ENCODE data around the gene ALG14. TPM values are rescaled to one million over a fixed set of nuclear protein-coding genes. Genes with fewer than 3 reads are reported as not detected.

The ALG14 gene
- total RNA-seq, 2 experiments from 2014 or later: 0.08 to 0.52 TPM

DNA sequence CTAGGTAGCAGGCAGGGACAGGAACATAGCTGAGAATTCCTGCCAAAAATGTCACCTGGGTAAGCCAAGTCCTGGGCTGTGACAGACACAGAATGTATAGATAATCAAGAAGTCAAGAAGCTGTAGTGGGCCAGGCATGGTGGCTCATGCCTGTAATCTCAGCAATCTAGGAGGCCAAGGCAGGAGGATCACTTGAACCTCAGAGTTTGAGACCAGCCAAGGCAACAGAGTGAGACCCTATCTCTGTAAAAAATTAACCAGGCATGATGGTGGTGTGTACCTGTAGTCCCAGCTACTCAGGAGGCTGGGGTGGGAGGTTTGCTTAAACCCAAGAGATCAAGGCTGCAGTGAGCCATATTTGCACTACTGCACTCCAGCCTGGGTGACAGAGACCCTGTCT is 3.3 kb upstream of the ALG14 start:
- peaks cover 0 to 17% of the 10 kb centered on the region in 2 experiments for H3K27me3 ChIP-seq (ENCODE audit: control insufficient read depth in 1 of 2, insufficient read depth in 2 of 2, low read length in 2 of 2)
- no peaks in the 10 kb centered on the region for H3K9me3 ChIP-seq (ENCODE audit: control insufficient read depth in 1 of 2, insufficient read depth in 1 of 2, low read length in 2 of 2)
- ChIA-PET POLR2A (interaction anchor here (0.7 to 1.1 kb wide), 2 partner anchors 41 to 158 kb away, joined by 3 to 4 read pairs; partner anchors contain the start of genes RWDD3 and TLCD4), CTCF (interaction anchor here (1.7 kb wide), 1 partner anchor 9 kb away, joined by 5 read pairs; no protein-coding TSS in a partner anchor)
- Mint-ChIP-seq H3K36me3 (ENCODE audit: low read depth) (peaks cover 15% of the 10 kb centered on the region), H3K4me3 (no peak overlapping the region), H3K27ac (no peak overlapping the region), H3K27me3 (peaks cover 4% of the 10 kb centered on the region), H3K4me1 (ENCODE audit: low read depth) (peaks cover 20% of the 10 kb centered on the region), H3K9me3 (no peaks in the 10 kb centered on the region)
- no peak for ATAC-seq (ENCODE audit: poor library complexity)
- TF ChIP-seq, protein P1, sequence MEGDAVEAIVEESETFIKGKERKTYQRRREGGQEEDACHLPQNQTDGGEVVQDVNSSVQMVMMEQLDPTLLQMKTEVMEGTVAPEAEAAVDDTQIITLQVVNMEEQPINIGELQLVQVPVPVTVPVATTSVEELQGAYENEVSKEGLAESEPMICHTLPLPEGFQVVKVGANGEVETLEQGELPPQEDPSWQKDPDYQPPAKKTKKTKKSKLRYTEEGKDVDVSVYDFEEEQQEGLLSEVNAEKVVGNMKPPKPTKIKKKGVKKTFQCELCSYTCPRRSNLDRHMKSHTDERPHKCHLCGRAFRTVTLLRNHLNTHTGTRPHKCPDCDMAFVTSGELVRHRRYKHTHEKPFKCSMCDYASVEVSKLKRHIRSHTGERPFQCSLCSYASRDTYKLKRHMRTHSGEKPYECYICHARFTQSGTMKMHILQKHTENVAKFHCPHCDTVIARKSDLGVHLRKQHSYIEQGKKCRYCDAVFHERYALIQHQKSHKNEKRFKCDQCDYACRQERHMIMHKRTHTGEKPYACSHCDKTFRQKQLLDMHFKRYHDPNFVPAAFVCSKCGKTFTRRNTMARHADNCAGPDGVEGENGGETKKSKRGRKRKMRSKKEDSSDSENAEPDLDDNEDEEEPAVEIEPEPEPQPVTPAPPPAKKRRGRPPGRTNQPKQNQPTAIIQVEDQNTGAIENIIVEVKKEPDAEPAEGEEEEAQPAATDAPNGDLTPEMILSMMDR (IDR thresholded peaks at IDR 0.05): no peak
- intact Hi-C loops (cut with DNase I, micrococcal nuclease): no loop called here
- DNase-seq: no peak
- no peak overlapping the region for H3K4me3 ChIP-seq (ENCODE audit: low read length)
- no peaks in the 10 kb centered on the region for H3K36me3 ChIP-seq (ENCODE audit: insufficient read depth, low read length)
- H3K4me1 ChIP-seq (ENCODE audit: insufficient read depth, low read length): peaks cover 13% of the 10 kb centered on the region
- no peak overlapping the region for H3K27ac ChIP-seq (ENCODE audit: low read depth in 1 of 2, low read length in 2 of 2)

DNA sequence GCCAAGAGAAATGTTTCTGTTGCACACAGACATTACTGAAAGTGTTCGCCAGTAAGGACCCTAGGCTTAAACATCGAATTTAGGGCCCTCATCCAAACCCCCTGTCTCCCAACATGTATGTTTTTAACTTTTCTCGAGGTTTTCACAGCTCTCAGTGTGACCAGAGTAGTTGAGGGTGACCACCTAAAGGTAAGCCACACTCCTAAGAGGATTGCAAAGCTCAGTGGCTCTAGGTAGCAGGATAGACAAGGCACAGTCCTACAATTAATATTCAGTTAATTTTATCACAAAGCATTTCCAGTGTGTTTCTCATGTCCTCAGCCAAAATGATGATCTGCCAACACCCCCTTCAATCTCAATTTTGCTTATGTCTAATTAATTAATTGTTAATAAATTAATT is 695 bp upstream of the ALG14 start:
- H3K27ac ChIP-seq (ENCODE audit: low read depth in 1 of 2, low read length in 2 of 2): peak overlapping the region; percentile 73 to 85
- H3K9me3 Mint-ChIP-seq: no peaks in the 10 kb centered on the region
- DNase-seq (no peak), ATAC-seq (ENCODE audit: poor library complexity) (no peak)
- H3K4me3 Mint-ChIP-seq: peak overlapping the region; percentile 98
- no peaks in the 10 kb centered on the region for H3K36me3 ChIP-seq (ENCODE audit: insufficient read depth, low read length)
- H3K9me3 ChIP-seq (ENCODE audit: control insufficient read depth in 1 of 2, insufficient read depth in 1 of 2, low read length in 2 of 2): no peaks in the 10 kb centered on the region
- peak overlapping the region; percentile 77 for H3K4me3 ChIP-seq (ENCODE audit: low read length)
- ChIA-PET CTCF (interaction anchor here (0.7 to 4.6 kb wide), 4 partner anchors 11 to 1178 kb away, joined by 3 to 26 read pairs (median 6); partner anchors contain the start of gene RWDD3), POLR2A (interaction anchor here (0.6 to 2.2 kb wide), 10 partner anchors 11 to 1227 kb away, joined by 3 to 56 read pairs (median 4); partner anchors contain the start of genes ABCD3, DNTTIP2, RWDD3 and TLCD4)
- peaks cover 15% of the 10 kb centered on the region for H3K36me3 Mint-ChIP-seq (ENCODE audit: low read depth)
- H3K4me1 Mint-ChIP-seq (ENCODE audit: low read depth): peaks cover 20% of the 10 kb centered on the region
- intact Hi-C loops (cut with DNase I, micrococcal nuclease): loop anchor here (2.0 to 5.0 kb wide), 4 partner anchors 159 to 1726 kb away; partner anchors contain the start of genes ABCD3 (in 1 of the 2), DR1 (in 1 of the 2) and PTBP2 (in 1 of the 2)
- H3K27me3 Mint-ChIP-seq: peaks cover 4% of the 10 kb centered on the region
- H3K27me3 ChIP-seq (ENCODE audit: control insufficient read depth in 1 of 2, insufficient read depth in 2 of 2, low read length in 2 of 2): peaks cover 0 to 6% of the 10 kb centered on the region in 2 experiments
- TF ChIP-seq, protein P1 (IDR thresholded peaks at IDR 0.05): no peak
- peaks cover 13% of the 10 kb centered on the region for H3K4me1 ChIP-seq (ENCODE audit: insufficient read depth, low read length)
- H3K27ac Mint-ChIP-seq: peak overlapping the region; percentile 95

DNA sequence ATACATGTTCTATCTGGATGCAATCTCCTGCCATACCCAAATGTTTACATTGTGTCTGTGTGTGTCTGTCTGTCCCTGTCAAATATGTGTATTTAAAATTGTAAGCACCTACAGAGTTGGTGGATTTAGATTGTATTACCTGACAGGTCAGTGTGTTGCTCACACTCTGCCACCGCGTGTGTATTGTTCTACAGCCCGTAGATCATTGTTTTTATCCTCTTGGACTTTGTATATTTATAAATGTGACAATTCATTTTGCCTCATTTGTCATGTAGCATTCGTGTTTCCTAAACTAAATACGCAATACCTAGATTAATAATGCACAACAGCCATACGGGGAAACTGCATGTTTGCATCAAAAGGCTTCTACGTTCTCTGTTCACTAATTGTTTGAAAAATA is 634 bp downstream of the ALG14 start:
- H3K9me3 ChIP-seq (ENCODE audit: control insufficient read depth in 1 of 2, insufficient read depth in 1 of 2, low read length in 2 of 2): no peaks in the 10 kb centered on the region
- peaks cover 13% of the 10 kb centered on the region for H3K4me1 ChIP-seq (ENCODE audit: insufficient read depth, low read length)
- TF ChIP-seq, protein P1 (IDR thresholded peaks at IDR 0.05): no peak
- H3K27ac ChIP-seq (ENCODE audit: low read depth in 1 of 2, low read length in 2 of 2): peak overlapping the region; percentile 73 to 85
- CTCF ChIA-PET: interaction anchor here (1.8 to 4.6 kb wide), 2 partner anchors 29 to 161 kb away, joined by 5 to 26 read pairs; partner anchors contain the start of gene RWDD3
- Mint-ChIP-seq H3K4me3 (peak overlapping the region; percentile 98), H3K27ac (peak overlapping the region; percentile 95), H3K9me3 (no peaks in the 10 kb centered on the region), H3K36me3 (ENCODE audit: low read depth) (peaks cover 23% of the 10 kb centered on the region), H3K4me1 (ENCODE audit: low read depth) (peaks cover 20% of the 10 kb centered on the region), H3K27me3 (peaks cover 4% of the 10 kb centered on the region)
- H3K4me3 ChIP-seq (ENCODE audit: low read length): peak overlapping the region; percentile 77
- ATAC-seq (ENCODE audit: poor library complexity) (no peak), DNase-seq (no peak)
- POLR2A ChIA-PET: interaction anchor here (0.7 to 2.2 kb wide), 9 partner anchors 12 to 1226 kb away, joined by 3 to 56 read pairs (median 5); partner anchors contain the start of genes ABCD3, RWDD3 and TLCD4
- H3K27me3 ChIP-seq (ENCODE audit: control insufficient read depth in 1 of 2, insufficient read depth in 2 of 2, low read length in 2 of 2): no peaks in the 10 kb centered on the region
- intact Hi-C loops (cut with DNase I, micrococcal nuclease): loop anchor here (2.0 to 5.0 kb wide), 4 partner anchors 161 to 1725 kb away; partner anchors contain the start of genes ABCD3 (in 1 of the 2), DR1 (in 1 of the 2) and PTBP2 (in 1 of the 2)
- no peaks in the 10 kb centered on the region for H3K36me3 ChIP-seq (ENCODE audit: insufficient read depth, low read length)
